Progenitor cell of endocrine pancreas (in vitro differentiated cells): ENCODE results near the gene PYGO2. TPM values are rescaled to one million over a fixed set of nuclear protein-coding genes. Genes with fewer than 3 reads are reported as not detected.

Experiments used
- DNase-seq: peaks from one replicate; pipeline ENCODE4 v3.0.0; 2021; ENCODE audit warnings: low spot score; ENCODE audit not compliant: unreplicated experiment
- H3K27ac Mint-ChIP-seq: 2 replicates; pipeline ENCODE4 v1.8.0; 2021; ENCODE audit warnings: mild to moderate bottlenecking, moderate library complexity, mixed read lengths
- H3K27me3 Mint-ChIP-seq: 2 replicates; pipeline ENCODE4 v1.8.0; 2021; ENCODE audit warnings: mixed read lengths
- H3K36me3 Mint-ChIP-seq: 2 replicates; pipeline ENCODE4 v1.8.0; 2022; ENCODE audit warnings: mixed read lengths; ENCODE audit not compliant: insufficient read depth
- H3K4me1 Mint-ChIP-seq: 2 replicates; pipeline ENCODE4 v1.8.0; 2021; ENCODE audit warnings: low read depth, mixed read lengths
- H3K4me3 Mint-ChIP-seq: 2 replicates; pipeline ENCODE4 v1.8.0; 2021; ENCODE audit warnings: low read depth, mild to moderate bottlenecking, moderate library complexity, mixed read lengths
- H3K9me3 Mint-ChIP-seq: 2 replicates; pipeline ENCODE4 v1.8.0; 2021; ENCODE audit warnings: low read depth, mixed read lengths
- total RNA-seq: library from RNA; stranded (reverse); gene quantifications from 2 replicates; pipeline ENCODE4 v1.2.1, GENCODE V29; 2021
- TF ChIP-seq, protein P1 (sequence below): fragments of 200-600 bp; sonication (generic); IDR thresholded peaks from one replicate; pipeline ENCODE4 v1.5.0; 2021; ENCODE audit warnings: antibody characterized with exemption, mild to moderate bottlenecking; ENCODE audit not compliant: unreplicated experiment

PYGO2 gene
- total RNA-seq, 1 donor from 2014 or later, result 52.7 TPM

DNA sequence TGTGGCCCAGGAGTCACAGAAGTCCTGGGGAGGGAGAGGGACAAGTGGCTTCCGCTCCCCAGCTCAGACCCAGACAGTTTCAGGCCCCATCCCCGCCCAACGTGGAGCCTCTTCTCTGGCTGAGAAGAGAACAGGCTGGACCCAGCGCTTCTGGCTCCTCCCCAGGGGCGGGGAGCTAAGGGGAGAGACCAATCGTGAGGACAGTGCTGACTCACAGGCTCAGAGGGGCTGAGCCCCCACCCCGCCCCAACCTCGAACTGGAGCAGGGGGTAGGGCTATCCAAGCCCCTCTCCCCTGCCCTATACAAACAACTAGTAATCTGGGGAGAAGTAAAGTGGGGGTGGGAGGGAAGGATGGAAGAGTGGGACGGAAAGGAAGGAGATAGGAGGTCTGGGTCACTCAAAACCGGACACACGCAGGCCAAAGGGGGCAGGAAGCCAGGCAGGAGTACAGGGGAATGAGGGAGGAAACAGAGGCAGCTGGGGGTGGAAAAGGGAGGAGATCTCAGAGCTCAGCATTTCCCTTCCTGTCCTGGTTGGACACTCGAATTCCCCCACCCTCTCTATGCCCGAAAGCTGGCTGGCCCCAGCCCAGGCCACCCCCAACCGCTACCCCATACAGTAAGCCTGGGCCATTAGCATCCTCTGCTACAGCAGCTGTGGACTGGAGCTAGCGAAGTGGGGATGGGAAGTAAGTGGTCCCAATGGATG is 9.2 kb upstream of the PYGO2 start, which contains the start of gene SHC1:
Gene SHC1 (minus strand): TSS at position 117 of the 710 bp plus-strand sequence. CDS start 221 bp downstream, outside the sequence.
- TF ChIP-seq, protein P1, sequence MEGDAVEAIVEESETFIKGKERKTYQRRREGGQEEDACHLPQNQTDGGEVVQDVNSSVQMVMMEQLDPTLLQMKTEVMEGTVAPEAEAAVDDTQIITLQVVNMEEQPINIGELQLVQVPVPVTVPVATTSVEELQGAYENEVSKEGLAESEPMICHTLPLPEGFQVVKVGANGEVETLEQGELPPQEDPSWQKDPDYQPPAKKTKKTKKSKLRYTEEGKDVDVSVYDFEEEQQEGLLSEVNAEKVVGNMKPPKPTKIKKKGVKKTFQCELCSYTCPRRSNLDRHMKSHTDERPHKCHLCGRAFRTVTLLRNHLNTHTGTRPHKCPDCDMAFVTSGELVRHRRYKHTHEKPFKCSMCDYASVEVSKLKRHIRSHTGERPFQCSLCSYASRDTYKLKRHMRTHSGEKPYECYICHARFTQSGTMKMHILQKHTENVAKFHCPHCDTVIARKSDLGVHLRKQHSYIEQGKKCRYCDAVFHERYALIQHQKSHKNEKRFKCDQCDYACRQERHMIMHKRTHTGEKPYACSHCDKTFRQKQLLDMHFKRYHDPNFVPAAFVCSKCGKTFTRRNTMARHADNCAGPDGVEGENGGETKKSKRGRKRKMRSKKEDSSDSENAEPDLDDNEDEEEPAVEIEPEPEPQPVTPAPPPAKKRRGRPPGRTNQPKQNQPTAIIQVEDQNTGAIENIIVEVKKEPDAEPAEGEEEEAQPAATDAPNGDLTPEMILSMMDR, result no peak
- H3K27ac Mint-ChIP-seq, result peak within 1 kb of the TSS; percentile 98
- H3K27me3 Mint-ChIP-seq, result no peaks in the 10 kb centered on the region
- peaks cover 26% of the 10 kb centered on the region for H3K4me1 Mint-ChIP-seq
- peak; percentile 57 for DNase-seq
- H3K9me3 Mint-ChIP-seq, result no peaks in the 10 kb centered on the region
- peak within 1 kb of the TSS; percentile 74 for H3K4me3 Mint-ChIP-seq
- H3K36me3 Mint-ChIP-seq, result peaks cover 2% of the 10 kb centered on the region

GRCh38 chr1:154969860-154970452 is 8.4 kb upstream of the PYGO2 start:
- H3K9me3 Mint-ChIP-seq, result no peaks in the 10 kb centered on the region
- TF ChIP-seq, protein P1, result no peak
- peaks cover 4% of the 10 kb centered on the region for H3K36me3 Mint-ChIP-seq
- H3K27me3 Mint-ChIP-seq, result no peaks in the 10 kb centered on the region
- no peak overlapping the region for H3K27ac Mint-ChIP-seq
- DNase-seq, result no peak
- peak overlapping the region; percentile 55 for H3K4me3 Mint-ChIP-seq
- H3K4me1 Mint-ChIP-seq, result peaks cover 26% of the 10 kb centered on the region

DNA sequence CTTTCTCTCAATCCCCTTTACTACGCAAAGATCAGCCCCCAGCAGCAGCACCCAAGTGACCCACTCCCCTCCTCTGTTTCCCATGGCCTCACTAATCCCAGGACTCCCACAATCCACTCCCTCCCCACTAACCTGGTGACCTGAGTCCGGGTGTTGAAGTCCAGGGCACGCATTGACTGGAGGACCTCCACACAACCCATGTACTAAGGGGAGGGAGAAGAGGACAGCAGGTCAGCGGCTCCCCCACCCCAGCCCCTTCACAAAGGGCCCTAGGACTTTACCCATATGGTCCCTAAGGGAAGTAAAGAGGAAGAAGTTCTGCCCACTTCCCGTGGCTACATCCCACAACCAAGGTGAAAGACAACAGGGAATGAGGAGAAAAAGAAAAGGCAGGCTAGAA is 7.7 kb upstream of the PYGO2 start:
- Mint-ChIP-seq H3K4me3 (peak overlapping the region; percentile 55), H3K9me3 (no peaks in the 10 kb centered on the region), H3K27me3 (no peaks in the 10 kb centered on the region), H3K27ac (peak overlapping the region; percentile 56), H3K4me1 (peaks cover 26% of the 10 kb centered on the region), H3K36me3 (peaks cover 4% of the 10 kb centered on the region)
- DNase-seq, result no peak
- TF ChIP-seq, protein P1, result no peak

GRCh38 chr1:154968731-154969130 is 7.1 kb upstream of the PYGO2 start:
- no peaks in the 10 kb centered on the region for H3K9me3 Mint-ChIP-seq
- H3K27me3 Mint-ChIP-seq, result no peaks in the 10 kb centered on the region
- TF ChIP-seq, protein P1, result no peak
- no peak overlapping the region for H3K4me3 Mint-ChIP-seq
- peak overlapping the region; percentile 56 for H3K27ac Mint-ChIP-seq
- peaks cover 26% of the 10 kb centered on the region for H3K4me1 Mint-ChIP-seq
- DNase-seq, result no peak
- peaks cover 7% of the 10 kb centered on the region for H3K36me3 Mint-ChIP-seq

DNA sequence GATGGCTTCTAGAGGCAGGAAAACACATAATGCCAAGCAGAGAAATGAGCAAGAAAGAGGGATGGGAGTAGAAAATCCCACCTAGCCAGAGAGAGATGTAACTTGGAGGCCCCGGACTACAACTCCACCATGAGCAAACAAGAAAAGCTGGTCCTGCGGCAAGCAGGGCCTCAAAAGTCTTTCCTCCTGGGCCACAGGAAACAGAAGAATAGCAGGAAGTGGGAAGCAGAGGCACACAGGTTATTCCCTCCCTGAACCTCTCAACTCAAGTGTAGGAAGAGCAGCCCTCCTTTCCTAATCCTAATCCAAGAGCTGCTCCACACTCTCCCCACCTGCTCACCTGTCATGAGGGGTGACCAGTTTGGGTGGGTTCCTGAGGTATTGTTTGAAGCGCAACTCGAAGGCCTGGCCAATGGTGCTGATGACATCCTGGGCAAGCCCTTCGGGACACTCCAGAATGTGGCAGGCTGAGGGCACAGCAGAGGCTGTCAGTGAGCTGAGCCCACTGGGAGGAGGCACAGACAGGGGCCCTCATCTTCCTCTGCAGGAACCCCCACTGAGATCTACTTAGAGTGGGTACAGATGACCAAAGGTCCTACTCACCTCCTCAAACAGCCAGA is 5.9 kb upstream of the PYGO2 start:
- Mint-ChIP-seq H3K9me3 (no peaks in the 10 kb centered on the region), H3K27ac (no peak overlapping the region), H3K36me3 (peaks cover 8% of the 10 kb centered on the region), H3K4me1 (peaks cover 22% of the 10 kb centered on the region), H3K27me3 (no peaks in the 10 kb centered on the region), H3K4me3 (no peak overlapping the region)
- no peak for DNase-seq
- TF ChIP-seq, protein P1, result no peak
